ENCODE results near the gene VAX1. TPM values are rescaled to one million over a fixed set of nuclear protein-coding genes. Genes with fewer than 3 reads are reported as not detected.
A peak's percentile ranks its signal among the peaks of the same experiment; 100 is the strongest.

Gene VAX1
- polyA plus RNA-seq, 2 of the 4 experiments (the other 2 are of a cell fraction), result 0.68 to 0.70 TPM

GRCh38 chr10:117162093-117163060 lies 24.3 kb upstream of the VAX1 start:
- TF ChIP-seq MAZ (IDR thresholded peaks at IDR 0.05; ENCODE audit: borderline replicate concordance, low read depth, low read length) (no peak), ESRRA (IDR thresholded peaks at IDR 0.05; ENCODE audit: borderline replicate concordance, low read length) (no peak), NPAS2 (CRISPR knock-in tag; IDR thresholded peaks at IDR 0.05; ENCODE audit: borderline replicate concordance) (no peak), PBX3 (IDR thresholded peaks at IDR 0.05) (no peak), KDM5A (IDR thresholded peaks at IDR 0.05) (no peak), NR3C1 (IDR thresholded peaks at IDR 0.05) (no peak), KDM1A (IDR thresholded peaks at IDR 0.05; ENCODE audit: low read depth) (no peak), CBX2 (IDR thresholded peaks at IDR 0.05; ENCODE audit: borderline replicate concordance, low read depth) (no peak), PHF8 (IDR thresholded peaks at IDR 0.05; ENCODE audit: borderline replicate concordance, low read depth) (no peak), RNF2 (IDR thresholded peaks at IDR 0.05; ENCODE audit: borderline replicate concordance, low read depth) (no peak), HOXB13 (CRISPR knock-in tag; IDR thresholded peaks at IDR 0.05; ENCODE audit: low read depth) (no peak), TFCP2L1 (CRISPR knock-in tag; IDR thresholded peaks at IDR 0.05) (no peak), GATA3 (IDR thresholded peaks at IDR 0.05; ENCODE audit: borderline replicate concordance) (no peak), MAFK (IDR thresholded peaks at IDR 0.05; ENCODE audit: partially characterized antibody) (no peak), JUN (IDR thresholded peaks at IDR 0.05) (no peak), EHMT2 (IDR thresholded peaks at IDR 0.05; ENCODE audit: low read depth) (no peak), FOSL2 (IDR thresholded peaks at IDR 0.05) (no peak), FOSL2 (CRISPR knock-in tag; IDR thresholded peaks at IDR 0.05) (no peak), CHD2 (IDR thresholded peaks at IDR 0.05; ENCODE audit: low read length, partially characterized antibody) (no peak)
- TF ChIP-seq, protein P1, sequence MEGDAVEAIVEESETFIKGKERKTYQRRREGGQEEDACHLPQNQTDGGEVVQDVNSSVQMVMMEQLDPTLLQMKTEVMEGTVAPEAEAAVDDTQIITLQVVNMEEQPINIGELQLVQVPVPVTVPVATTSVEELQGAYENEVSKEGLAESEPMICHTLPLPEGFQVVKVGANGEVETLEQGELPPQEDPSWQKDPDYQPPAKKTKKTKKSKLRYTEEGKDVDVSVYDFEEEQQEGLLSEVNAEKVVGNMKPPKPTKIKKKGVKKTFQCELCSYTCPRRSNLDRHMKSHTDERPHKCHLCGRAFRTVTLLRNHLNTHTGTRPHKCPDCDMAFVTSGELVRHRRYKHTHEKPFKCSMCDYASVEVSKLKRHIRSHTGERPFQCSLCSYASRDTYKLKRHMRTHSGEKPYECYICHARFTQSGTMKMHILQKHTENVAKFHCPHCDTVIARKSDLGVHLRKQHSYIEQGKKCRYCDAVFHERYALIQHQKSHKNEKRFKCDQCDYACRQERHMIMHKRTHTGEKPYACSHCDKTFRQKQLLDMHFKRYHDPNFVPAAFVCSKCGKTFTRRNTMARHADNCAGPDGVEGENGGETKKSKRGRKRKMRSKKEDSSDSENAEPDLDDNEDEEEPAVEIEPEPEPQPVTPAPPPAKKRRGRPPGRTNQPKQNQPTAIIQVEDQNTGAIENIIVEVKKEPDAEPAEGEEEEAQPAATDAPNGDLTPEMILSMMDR (IDR thresholded peaks at IDR 0.05), result no peak
- POLR2A ChIA-PET, result interaction anchor here (0.7 kb wide), 1 partner anchor 420 kb away, joined by 3 read pairs; no protein-coding TSS in a partner anchor
- no peaks in the 10 kb centered on the region for H3K9me3 ChIP-seq
- CTCF ChIA-PET, result interaction anchor here (1.2 to 19.7 kb wide), 3 partner anchors 12 to 462 kb away, joined by 3 to 1061 read pairs (median 5); no protein-coding TSS in a partner anchor
- H3K27ac ChIP-seq, result peak overlapping the region; percentile 39 to 79; a peak in 4 of 6 replicates
- 22% methylated on average over 31 of the region's 39 CpGs for WGBS (ENCODE audit: missing lambda C conversion rate)
- DNase-seq (ENCODE audit: low read depth in 1 of 2, low spot score in 1 of 2), result no peak
- peak overlapping the region; percentile 52 for H3K4me3 ChIP-seq
- no peak for FAIRE-seq
- peak; percentile 41 to 64; a peak in 4 of 6 replicates for ATAC-seq
- H3K4me1 ChIP-seq, result peaks cover 8% of the 10 kb centered on the region; the same call in 2 of the 3 replicates
- peak overlapping the region; percentile 87 for H3K4me2 ChIP-seq

DNA sequence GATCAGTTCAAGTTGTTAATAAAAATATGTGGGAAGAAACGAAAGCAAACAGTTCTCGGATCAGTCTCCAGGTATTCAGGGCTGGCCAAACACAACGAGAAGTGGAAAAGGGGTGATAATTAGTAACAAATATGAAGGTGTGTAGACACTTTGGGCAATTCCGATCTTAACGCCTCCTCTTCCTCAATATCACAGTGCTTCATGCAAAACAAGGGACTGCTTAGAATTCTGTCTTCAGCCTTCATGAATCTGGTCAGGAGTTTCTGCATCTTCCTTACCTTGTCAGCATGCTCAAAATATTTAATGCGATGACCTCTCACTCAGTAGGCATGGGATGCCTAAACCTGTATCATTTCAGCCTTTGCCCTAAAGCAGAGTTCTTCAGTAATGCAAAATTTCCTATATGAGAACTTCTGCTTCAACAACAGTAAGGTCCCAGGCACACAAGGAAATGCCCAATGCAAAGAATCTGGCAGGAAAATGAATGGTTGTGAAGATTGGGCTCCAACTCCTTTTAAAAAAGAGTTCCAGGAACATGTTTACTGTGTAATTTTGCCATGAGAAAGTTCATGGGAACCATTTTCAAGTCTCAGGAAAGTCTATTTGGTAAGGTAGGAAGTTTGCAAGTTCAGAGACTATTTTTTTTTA lies 23.4 kb upstream of the VAX1 start:
- Histone ChIP-seq H3K4me3 (no peak overlapping the region), H3K4me2 (no peak overlapping the region), H3K27ac (no peak overlapping the region), H3K4me1 (peaks cover 8% of the 10 kb centered on the region; the same call in 2 of the 3 replicates), H3K9me3 (no peaks in the 10 kb centered on the region)
- WGBS (ENCODE audit: missing lambda C conversion rate), result 64% methylated on average over 6 of the region's 6 CpGs
- FAIRE-seq, result no peak
- DNase-seq (ENCODE audit: low read depth in 1 of 2, low spot score in 1 of 2), result no peak
- peak; percentile 95 for TF ChIP-seq CBX8 (IDR thresholded peaks at IDR 0.05)
- TF ChIP-seq NR3C1 (IDR thresholded peaks at IDR 0.05), result no peak
- peak; percentile 92 for TF ChIP-seq RNF2 (IDR thresholded peaks at IDR 0.05; ENCODE audit: borderline replicate concordance, low read depth)
- ChIA-PET POLR2A (no interaction called here), CTCF (interaction anchor here (1.3 to 19.7 kb wide), 2 partner anchors 13 to 361 kb away, joined by 5 to 1061 read pairs; no protein-coding TSS in a partner anchor)
- ATAC-seq, result no peak
